Neural progenitor cell (in vitro differentiated cells): Measurements from ENCODE around the gene HMCES. TPM values are rescaled to one million over a fixed set of nuclear protein-coding genes. Genes with fewer than 3 reads are reported as not detected.
A peak's percentile ranks its signal among the peaks of the same experiment; 100 is the strongest.
"Not testable (repeated sequence)": the region's sequence is repeated elsewhere in the genome, so short reads cannot be mapped to it uniquely, and the experiment has no call there.

ENCODE experiments used
- DNase-seq: peaks from one replicate; pipeline ENCODE4 v3.0.0-alpha.2; 2016; ENCODE audit warnings: low spot score
- H2AFZ ChIP-seq: fragments of 200-600 bp; sonication (generic); replicated peaks from 2 replicates; pipeline ENCODE4 v1.6.1; 2016; ENCODE audit warnings: antibody characterized with exemption
- H3F3A ChIP-seq: fragments of 200-600 bp; sonication (generic); 2 replicates; pipeline ENCODE4 v1.6.1; 2016; ENCODE audit warnings: antibody characterized with exemption, low read depth
- H3K27ac ChIP-seq: fragments of 200-600 bp; sonication (generic); 2 replicates; pipeline ENCODE4 v1.5.1; 2016; ENCODE audit warnings: mild to moderate bottlenecking
- H3K27me3 ChIP-seq: fragments of 200-600 bp; sonication (generic); 2 replicates; pipeline ENCODE4 v1.6.1; 2016; ENCODE audit warnings: mild to moderate bottlenecking, moderate library complexity
- H3K36me3 ChIP-seq: fragments of 200-600 bp; sonication (generic); 2 replicates; pipeline ENCODE4 v1.5.1; 2016
- H3K4me1 ChIP-seq: fragments of 200-600 bp; sonication (generic); 2 replicates; pipeline ENCODE4 v1.6.1; 2016; ENCODE audit warnings: mixed run types
- H3K4me2 ChIP-seq: fragments of 200-600 bp; sonication (generic); 2 replicates; pipeline ENCODE4 v1.6.1; 2016
- H3K4me3 ChIP-seq: fragments of 200-600 bp; sonication (generic); 2 replicates; pipeline ENCODE4 v1.5.1; 2016
- H3K79me2 ChIP-seq: fragments of 200-600 bp; sonication (generic); 2 replicates; pipeline ENCODE4 v1.6.1; 2016; ENCODE audit warnings: low read depth
- H3K9ac ChIP-seq: fragments of 200-600 bp; sonication (generic); 2 replicates; pipeline ENCODE4 v1.6.1; 2016
- H3K9me3 ChIP-seq: fragments of 200-600 bp; sonication (generic); 2 replicates; pipeline ENCODE4 v1.5.1; 2016; ENCODE audit warnings: low read depth
- H4K20me1 ChIP-seq: fragments of 200-600 bp; sonication (generic); 2 replicates; pipeline ENCODE4 v1.6.1; 2016; ENCODE audit warnings: low read depth
- H3K27ac Mint-ChIP-seq: 3 replicates; pipeline ENCODE4 v1.8.0; 2021; ENCODE audit warnings: mixed read lengths
- H3K27me3 Mint-ChIP-seq: 2 replicates; pipeline ENCODE4 v1.8.0; 2022; ENCODE audit warnings: low read depth, mild to moderate bottlenecking, inconsistent platforms, moderate library complexity, mixed read lengths; ENCODE audit not compliant: insufficient read depth
- H3K36me3 Mint-ChIP-seq: 3 replicates; pipeline ENCODE4 v1.8.0; 2021; ENCODE audit warnings: mixed read lengths
- H3K4me1 Mint-ChIP-seq: 3 replicates; pipeline ENCODE4 v1.8.0; 2021; ENCODE audit warnings: mixed read lengths
- H3K4me3 Mint-ChIP-seq: 3 replicates; pipeline ENCODE4 v1.8.0; 2021; ENCODE audit warnings: mild to moderate bottlenecking, moderate library complexity, mixed read lengths
- H3K9me3 Mint-ChIP-seq: 3 replicates; pipeline ENCODE4 v1.8.0; 2020; ENCODE audit warnings: mixed read lengths
- EZH2 ChIP-seq: fragments of 200-600 bp; sonication (generic); IDR thresholded peaks from 2 replicates; pipeline ENCODE4 v1.6.1; 2017; ENCODE audit warnings: antibody characterized with exemption, mild to moderate bottlenecking, moderate library complexity
- EZH2phosphoT487 ChIP-seq: fragments of 200-600 bp; sonication (generic); IDR thresholded peaks from 2 replicates; pipeline ENCODE4 v1.6.1; 2017; ENCODE audit warnings: antibody characterized with exemption
- total RNA-seq: library from RNA; depleted of rRNA; stranded (reverse); fragments of >200 nt; gene quantifications from 2 replicates; pipeline ENCODE4 v1.2.3, GENCODE V29; 2015; ENCODE audit warnings: low replicate concordance
- TF ChIP-seq, protein P1 (sequence below): fragments of 200-600 bp; sonication (generic); IDR thresholded peaks from 2 replicates; pipeline ENCODE4 v1.5.1; 2017; ENCODE audit warnings: antibody characterized with exemption, mild to moderate bottlenecking

HMCES gene
- total RNA-seq, 1 donor from 2014 or later, result 25.1 TPM

- Mint-ChIP-seq H3K9me3 (peaks cover 5% of the 10 kb centered on the region), H3K4me3 (no peak overlapping the region), H3K27ac (no peak overlapping the region), H3K4me1 (peaks cover 25% of the 10 kb centered on the region), H3K27me3 (peaks cover 17% of the 10 kb centered on the region), H3K36me3 (no peaks in the 10 kb centered on the region)
- TF ChIP-seq, protein P1, sequence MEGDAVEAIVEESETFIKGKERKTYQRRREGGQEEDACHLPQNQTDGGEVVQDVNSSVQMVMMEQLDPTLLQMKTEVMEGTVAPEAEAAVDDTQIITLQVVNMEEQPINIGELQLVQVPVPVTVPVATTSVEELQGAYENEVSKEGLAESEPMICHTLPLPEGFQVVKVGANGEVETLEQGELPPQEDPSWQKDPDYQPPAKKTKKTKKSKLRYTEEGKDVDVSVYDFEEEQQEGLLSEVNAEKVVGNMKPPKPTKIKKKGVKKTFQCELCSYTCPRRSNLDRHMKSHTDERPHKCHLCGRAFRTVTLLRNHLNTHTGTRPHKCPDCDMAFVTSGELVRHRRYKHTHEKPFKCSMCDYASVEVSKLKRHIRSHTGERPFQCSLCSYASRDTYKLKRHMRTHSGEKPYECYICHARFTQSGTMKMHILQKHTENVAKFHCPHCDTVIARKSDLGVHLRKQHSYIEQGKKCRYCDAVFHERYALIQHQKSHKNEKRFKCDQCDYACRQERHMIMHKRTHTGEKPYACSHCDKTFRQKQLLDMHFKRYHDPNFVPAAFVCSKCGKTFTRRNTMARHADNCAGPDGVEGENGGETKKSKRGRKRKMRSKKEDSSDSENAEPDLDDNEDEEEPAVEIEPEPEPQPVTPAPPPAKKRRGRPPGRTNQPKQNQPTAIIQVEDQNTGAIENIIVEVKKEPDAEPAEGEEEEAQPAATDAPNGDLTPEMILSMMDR, result no peak
- no peak for TF ChIP-seq EZH2phosphoT487
- no peak for TF ChIP-seq EZH2
- Histone ChIP-seq H3F3A (no peaks in the 10 kb centered on the region), H3K4me2 (no peak overlapping the region), H3K4me1 (no peaks in the 10 kb centered on the region), H3K79me2 (no peaks in the 10 kb centered on the region), H3K9me3 (no peaks in the 10 kb centered on the region), H3K9ac (no peak overlapping the region), H4K20me1 (no peaks in the 10 kb centered on the region), H3K27me3 (no peaks in the 10 kb centered on the region), H3K4me3 (no peak overlapping the region), H3K36me3 (no peaks in the 10 kb centered on the region), H2AFZ (no peak overlapping the region), H3K27ac (no peak overlapping the region)
- DNase-seq, result no peak
These were observed 68.8 kb downstream of the HMCES start for GRCh38 chr3:129347458-129347845.

DNA sequence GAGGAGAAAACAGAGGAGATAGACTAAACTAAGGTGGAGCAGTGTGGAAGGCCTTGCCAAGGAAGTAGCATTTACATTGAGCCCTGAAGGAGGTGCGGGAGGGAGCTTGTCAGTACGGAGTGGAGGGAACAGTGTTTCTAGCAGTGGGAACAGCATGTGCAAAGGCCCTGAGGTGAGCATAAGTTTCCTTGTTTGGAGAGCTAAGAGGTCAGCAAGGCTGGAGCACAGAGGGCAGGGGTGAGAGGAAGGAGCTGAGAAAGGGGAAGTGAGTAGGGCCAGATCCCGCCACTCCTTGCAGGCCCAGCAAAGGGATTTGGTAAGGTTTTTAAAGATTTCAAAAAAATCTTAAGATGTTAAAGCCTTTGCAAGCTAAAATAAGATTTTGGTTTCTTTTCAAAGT lies 70.1 kb downstream of the HMCES start:
- H2AFZ ChIP-seq, result no peak overlapping the region
- H4K20me1 ChIP-seq, result no peaks in the 10 kb centered on the region
- no peak overlapping the region for H3K4me2 ChIP-seq
- no peak overlapping the region for H3K27ac ChIP-seq
- H3K9me3 ChIP-seq, result no peaks in the 10 kb centered on the region
- no peak overlapping the region for H3K4me3 ChIP-seq
- H3K27me3 ChIP-seq, result no peaks in the 10 kb centered on the region
- DNase-seq, result no peak
- no peak overlapping the region for H3K9ac ChIP-seq
- no peak overlapping the region for H3K27ac Mint-ChIP-seq
- no peak overlapping the region for H3K4me3 Mint-ChIP-seq
- no peaks in the 10 kb centered on the region for H3K4me1 ChIP-seq
- no peaks in the 10 kb centered on the region for H3K9me3 Mint-ChIP-seq
- peaks cover 20% of the 10 kb centered on the region for H3K4me1 Mint-ChIP-seq
- H3K36me3 Mint-ChIP-seq, result no peaks in the 10 kb centered on the region
- H3K27me3 Mint-ChIP-seq, result peaks cover 16% of the 10 kb centered on the region
- TF ChIP-seq, protein P1, result no peak
- TF ChIP-seq EZH2phosphoT487 (no peak), EZH2 (no peak)
- H3K79me2 ChIP-seq, result no peaks in the 10 kb centered on the region
- no peaks in the 10 kb centered on the region for H3K36me3 ChIP-seq
- H3F3A ChIP-seq, result no peaks in the 10 kb centered on the region

- not testable (repeated sequence) for H3K79me2 ChIP-seq, H3K27me3 ChIP-seq, H3K36me3 Mint-ChIP-seq, H3K4me1 ChIP-seq, H3K4me3 Mint-ChIP-seq, H3K27ac ChIP-seq, H2AFZ ChIP-seq, H3F3A ChIP-seq, H3K9me3 Mint-ChIP-seq, H3K9me3 ChIP-seq, DNase-seq, H4K20me1 ChIP-seq, H3K9ac ChIP-seq, H3K4me3 ChIP-seq, H3K4me2 ChIP-seq, H3K36me3 ChIP-seq
- peak overlapping the region; percentile 57 for H3K27ac Mint-ChIP-seq
- H3K27me3 Mint-ChIP-seq, result peaks cover 16% of the 10 kb centered on the region
- H3K4me1 Mint-ChIP-seq, result peaks cover 20% of the 10 kb centered on the region
These were observed 70.5 kb downstream of the HMCES start for GRCh38 chr3:129349169-129349568.

DNA sequence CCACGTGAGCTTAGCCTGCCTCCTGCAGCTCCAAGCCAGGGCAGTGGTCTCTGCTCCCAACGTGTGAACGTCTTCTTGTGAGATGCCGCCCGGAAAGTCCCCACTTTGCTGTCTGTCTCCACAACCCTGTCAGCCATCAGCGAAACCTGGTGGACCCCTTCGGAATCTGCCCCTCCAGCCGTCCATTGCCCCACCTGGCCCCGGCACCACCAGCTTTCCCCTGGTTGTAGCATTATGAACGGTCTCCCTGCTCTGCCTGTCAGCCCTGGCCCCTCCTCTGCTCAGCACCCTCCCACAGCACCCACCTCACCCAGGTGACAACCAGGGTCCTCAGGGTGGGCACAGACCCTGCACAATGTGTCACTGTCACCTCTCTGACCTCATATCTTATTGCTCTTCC lies 71.1 kb downstream of the HMCES start:
- Histone ChIP-seq H3K79me2 (no peaks in the 10 kb centered on the region), H3K9ac (no peak overlapping the region), H3K27me3 (no peaks in the 10 kb centered on the region), H3K9me3 (no peaks in the 10 kb centered on the region), H3K4me2 (no peak overlapping the region), H2AFZ (no peak overlapping the region), H3K36me3 (no peaks in the 10 kb centered on the region), H3F3A (no peaks in the 10 kb centered on the region), H3K4me1 (no peaks in the 10 kb centered on the region), H3K4me3 (no peak overlapping the region), H4K20me1 (no peaks in the 10 kb centered on the region), H3K27ac (no peak overlapping the region)
- H3K27ac Mint-ChIP-seq, result no peak overlapping the region
- no peaks in the 10 kb centered on the region for H3K36me3 Mint-ChIP-seq
- peaks cover 18% of the 10 kb centered on the region for H3K4me1 Mint-ChIP-seq
- peaks cover 13% of the 10 kb centered on the region for H3K27me3 Mint-ChIP-seq
- no peak for TF ChIP-seq EZH2phosphoT487
- TF ChIP-seq EZH2, result no peak
- TF ChIP-seq, protein P1, result no peak
- no peak overlapping the region for H3K4me3 Mint-ChIP-seq
- no peaks in the 10 kb centered on the region for H3K9me3 Mint-ChIP-seq
- DNase-seq, result no peak
